Mesothelial cell of epicardium (in vitro differentiated cells): ENCODE data around the gene CADPS2. TPM values are rescaled to one million over a fixed set of nuclear protein-coding genes. Genes with fewer than 3 reads are reported as not detected.

Experiments used
- DNase-seq, 2 experiments: peaks; one replicate each; pipeline ENCODE4 v3.0.0; 2021; ENCODE audit warnings: low spot score in 2 of 2; ENCODE audit not compliant: unreplicated experiment in 2 of 2
- H3K27ac Mint-ChIP-seq: 2 replicates; pipeline ENCODE4 v1.8.0; 2021; ENCODE audit warnings: mixed read lengths
- H3K27me3 Mint-ChIP-seq: 2 replicates; pipeline ENCODE4 v1.8.0; 2021; ENCODE audit warnings: low read depth, mixed read lengths
- H3K36me3 Mint-ChIP-seq: 2 replicates; pipeline ENCODE4 v1.8.0; 2021; ENCODE audit warnings: mixed read lengths
- H3K4me1 Mint-ChIP-seq: 2 replicates; pipeline ENCODE4 v1.8.0; 2021; ENCODE audit warnings: mixed read lengths
- H3K4me3 Mint-ChIP-seq: 2 replicates; pipeline ENCODE4 v1.8.0; 2021; ENCODE audit warnings: mild to moderate bottlenecking, moderate library complexity, mixed read lengths
- H3K9me3 Mint-ChIP-seq: 2 replicates; pipeline ENCODE4 v1.8.0; 2021; ENCODE audit warnings: mixed read lengths
- total RNA-seq: library from RNA; stranded (reverse); gene quantifications from 3 replicates; pipeline ENCODE4 v1.2.1, GENCODE V29; 2021
- TF ChIP-seq, protein P1 (sequence below): fragments of 200-600 bp; sonication (generic); IDR thresholded peaks from one replicate; pipeline ENCODE4 v1.5.0; 2021; ENCODE audit warnings: antibody characterized with exemption; ENCODE audit not compliant: unreplicated experiment

The CADPS2 gene
- total RNA-seq, 1 donor from 2014 or later, result 2.7 TPM

GRCh38 chr7:122467661-122468449, 418.4 kb downstream of the CADPS2 start:
- peaks cover 4% of the 10 kb centered on the region for H3K4me1 Mint-ChIP-seq
- DNase-seq, result no peak
- H3K36me3 Mint-ChIP-seq, result no peaks in the 10 kb centered on the region
- no peaks in the 10 kb centered on the region for H3K27me3 Mint-ChIP-seq
- no peaks in the 10 kb centered on the region for H3K9me3 Mint-ChIP-seq
- no peak overlapping the region for H3K27ac Mint-ChIP-seq
- H3K4me3 Mint-ChIP-seq, result no peak overlapping the region
- TF ChIP-seq, protein P1, sequence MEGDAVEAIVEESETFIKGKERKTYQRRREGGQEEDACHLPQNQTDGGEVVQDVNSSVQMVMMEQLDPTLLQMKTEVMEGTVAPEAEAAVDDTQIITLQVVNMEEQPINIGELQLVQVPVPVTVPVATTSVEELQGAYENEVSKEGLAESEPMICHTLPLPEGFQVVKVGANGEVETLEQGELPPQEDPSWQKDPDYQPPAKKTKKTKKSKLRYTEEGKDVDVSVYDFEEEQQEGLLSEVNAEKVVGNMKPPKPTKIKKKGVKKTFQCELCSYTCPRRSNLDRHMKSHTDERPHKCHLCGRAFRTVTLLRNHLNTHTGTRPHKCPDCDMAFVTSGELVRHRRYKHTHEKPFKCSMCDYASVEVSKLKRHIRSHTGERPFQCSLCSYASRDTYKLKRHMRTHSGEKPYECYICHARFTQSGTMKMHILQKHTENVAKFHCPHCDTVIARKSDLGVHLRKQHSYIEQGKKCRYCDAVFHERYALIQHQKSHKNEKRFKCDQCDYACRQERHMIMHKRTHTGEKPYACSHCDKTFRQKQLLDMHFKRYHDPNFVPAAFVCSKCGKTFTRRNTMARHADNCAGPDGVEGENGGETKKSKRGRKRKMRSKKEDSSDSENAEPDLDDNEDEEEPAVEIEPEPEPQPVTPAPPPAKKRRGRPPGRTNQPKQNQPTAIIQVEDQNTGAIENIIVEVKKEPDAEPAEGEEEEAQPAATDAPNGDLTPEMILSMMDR, result no peak

DNA sequence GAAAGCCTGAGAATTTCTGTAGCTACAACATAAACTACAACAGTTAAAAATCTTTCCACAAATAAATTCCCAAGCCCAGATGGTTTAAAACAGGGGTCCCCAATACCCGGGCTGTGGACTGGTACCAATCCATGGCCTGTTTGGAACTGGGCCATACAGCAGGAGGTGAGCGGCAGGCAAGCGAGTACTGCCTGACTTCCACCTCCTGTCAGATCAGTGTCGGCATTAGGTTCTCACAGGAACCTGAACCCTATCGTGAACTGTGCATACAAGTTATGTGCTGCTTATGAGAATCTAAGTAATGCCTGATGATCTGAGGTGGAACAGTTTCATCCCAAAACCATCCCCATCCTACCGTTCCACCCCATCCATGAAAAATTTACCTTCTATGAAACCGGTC, 421.0 kb downstream of the CADPS2 start:
- DNase-seq, result no peak
- Mint-ChIP-seq H3K27me3 (no peaks in the 10 kb centered on the region), H3K36me3 (no peaks in the 10 kb centered on the region), H3K27ac (no peak overlapping the region), H3K9me3 (no peaks in the 10 kb centered on the region), H3K4me3 (no peak overlapping the region), H3K4me1 (peaks cover 4% of the 10 kb centered on the region)
- TF ChIP-seq, protein P1, result no peak

DNA sequence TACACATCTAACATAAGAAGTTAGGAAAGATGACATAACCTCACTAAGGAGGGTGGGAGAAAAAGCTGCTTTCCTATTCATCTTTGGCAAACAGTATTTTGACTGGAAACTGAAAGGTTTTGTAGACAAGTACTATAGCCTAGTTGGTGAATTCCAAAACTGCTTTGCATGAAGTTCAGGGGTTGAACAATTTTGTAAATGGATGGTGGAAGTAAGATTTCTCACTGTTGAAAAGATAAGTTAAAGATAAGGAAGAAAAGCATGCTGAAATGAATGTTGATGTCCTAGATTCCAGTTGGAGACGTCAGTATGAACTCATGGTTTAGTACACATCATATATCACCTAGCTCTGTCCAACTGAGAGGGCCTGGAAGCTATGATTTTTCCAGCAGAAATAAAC, 422.6 kb downstream of the CADPS2 start:
- peaks cover 4% of the 10 kb centered on the region for H3K4me1 Mint-ChIP-seq
- H3K9me3 Mint-ChIP-seq, result no peaks in the 10 kb centered on the region
- TF ChIP-seq, protein P1, result no peak
- H3K27me3 Mint-ChIP-seq, result no peaks in the 10 kb centered on the region
- no peaks in the 10 kb centered on the region for H3K36me3 Mint-ChIP-seq
- no peak for DNase-seq
- no peak overlapping the region for H3K4me3 Mint-ChIP-seq
- H3K27ac Mint-ChIP-seq, result no peak overlapping the region

- Mint-ChIP-seq H3K36me3 (no peaks in the 10 kb centered on the region), H3K27ac (no peak overlapping the region), H3K4me3 (no peak overlapping the region), H3K4me1 (peaks cover 4% of the 10 kb centered on the region), H3K9me3 (no peaks in the 10 kb centered on the region), H3K27me3 (no peaks in the 10 kb centered on the region)
- TF ChIP-seq, protein P1, result no peak
- DNase-seq, result no peak
Measured at GRCh38 chr7:122460936-122461335, 425.3 kb downstream of the CADPS2 start.

GRCh38 chr7:122457969-122458368, 428.3 kb downstream of the CADPS2 start:
- no peak overlapping the region for H3K27ac Mint-ChIP-seq
- no peaks in the 10 kb centered on the region for H3K9me3 Mint-ChIP-seq
- no peak for DNase-seq
- H3K27me3 Mint-ChIP-seq, result no peaks in the 10 kb centered on the region
- H3K36me3 Mint-ChIP-seq, result no peaks in the 10 kb centered on the region
- H3K4me1 Mint-ChIP-seq, result no peaks in the 10 kb centered on the region
- no peak overlapping the region for H3K4me3 Mint-ChIP-seq
- TF ChIP-seq, protein P1, result no peak
